Thyroid gland (tissue), 4 donors: ENCODE measurements around the gene CFAP210.

ENCODE experiments used
- POLR2A ChIP-seq, 2 donors: fragments of 450-650 bp; IDR thresholded peaks; one replicate each; pipeline ENCODE4 v1.6.1; 2017; ENCODE audit warnings: antibody characterized with exemption in 2 of 2, mild to moderate bottlenecking in 2 of 2, moderate library complexity in 1 of 2
- TF ChIP-seq, protein P1 (sequence below), 6 experiments: fragments of 200-600 bp in 3 of 6; fragments of 450-650 bp in 3 of 6; sonication (generic) in 3 of 6; IDR thresholded peaks; one replicate each; pipeline ENCODE4 v1.5.1; 2016 to 2019; ENCODE audit warnings: antibody characterized with exemption in 6 of 6, mild to moderate bottlenecking in 2 of 6, inconsistent platforms in 1 of 6, moderate library complexity in 1 of 6

GRCh38 chr2:169721016-169721415 is 26.8 kb upstream of the CFAP210 start:
- TF ChIP-seq, protein P1, sequence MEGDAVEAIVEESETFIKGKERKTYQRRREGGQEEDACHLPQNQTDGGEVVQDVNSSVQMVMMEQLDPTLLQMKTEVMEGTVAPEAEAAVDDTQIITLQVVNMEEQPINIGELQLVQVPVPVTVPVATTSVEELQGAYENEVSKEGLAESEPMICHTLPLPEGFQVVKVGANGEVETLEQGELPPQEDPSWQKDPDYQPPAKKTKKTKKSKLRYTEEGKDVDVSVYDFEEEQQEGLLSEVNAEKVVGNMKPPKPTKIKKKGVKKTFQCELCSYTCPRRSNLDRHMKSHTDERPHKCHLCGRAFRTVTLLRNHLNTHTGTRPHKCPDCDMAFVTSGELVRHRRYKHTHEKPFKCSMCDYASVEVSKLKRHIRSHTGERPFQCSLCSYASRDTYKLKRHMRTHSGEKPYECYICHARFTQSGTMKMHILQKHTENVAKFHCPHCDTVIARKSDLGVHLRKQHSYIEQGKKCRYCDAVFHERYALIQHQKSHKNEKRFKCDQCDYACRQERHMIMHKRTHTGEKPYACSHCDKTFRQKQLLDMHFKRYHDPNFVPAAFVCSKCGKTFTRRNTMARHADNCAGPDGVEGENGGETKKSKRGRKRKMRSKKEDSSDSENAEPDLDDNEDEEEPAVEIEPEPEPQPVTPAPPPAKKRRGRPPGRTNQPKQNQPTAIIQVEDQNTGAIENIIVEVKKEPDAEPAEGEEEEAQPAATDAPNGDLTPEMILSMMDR (IDR thresholded peaks at IDR 0.05): no peak
- no peak for TF ChIP-seq POLR2A (IDR thresholded peaks at IDR 0.05)
